Measurements from ENCODE around the gene HTT-AS.

DNA sequence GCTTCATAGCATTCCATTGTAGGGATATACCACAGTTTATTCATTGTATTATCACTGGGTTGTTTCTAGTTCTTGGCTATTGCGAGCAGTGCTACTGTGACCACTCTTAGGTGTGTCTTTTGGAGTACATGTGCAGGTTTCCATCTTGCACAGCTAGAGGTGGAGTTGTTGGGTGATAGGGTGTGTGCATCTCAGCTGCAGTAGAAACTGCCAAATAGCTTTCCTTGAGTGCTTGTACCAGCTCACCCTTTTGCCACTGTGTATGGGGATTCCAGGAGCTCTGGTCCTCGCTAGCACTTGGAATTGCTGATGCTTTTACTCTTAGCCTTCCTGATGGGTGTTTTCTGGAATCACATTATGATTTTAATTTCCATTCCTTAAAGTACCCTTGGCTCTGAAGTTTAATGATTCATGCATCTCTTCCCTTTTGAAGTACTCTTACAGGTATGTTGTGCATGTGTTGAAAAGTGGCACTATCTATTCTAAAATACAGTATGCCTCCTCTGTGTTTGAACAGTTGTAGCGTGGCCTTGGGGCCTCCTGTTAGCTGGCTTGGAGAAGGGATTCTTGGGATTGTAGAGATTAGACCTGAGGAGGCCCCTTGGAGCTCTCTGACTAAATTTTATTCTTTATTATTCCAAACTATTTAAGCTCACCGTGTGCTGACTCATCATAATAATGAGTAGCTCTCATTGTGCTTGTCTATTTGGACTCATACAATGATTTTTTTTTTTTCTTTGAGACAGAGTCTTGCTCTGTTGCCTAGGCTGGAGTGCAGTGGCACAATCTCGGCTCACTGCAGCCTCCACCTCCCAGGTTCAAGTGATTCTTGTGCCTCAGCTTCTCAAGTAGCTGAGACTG, 38.5 kb upstream of the HTT-AS start:
- TF ChIP-seq, protein P1, sequence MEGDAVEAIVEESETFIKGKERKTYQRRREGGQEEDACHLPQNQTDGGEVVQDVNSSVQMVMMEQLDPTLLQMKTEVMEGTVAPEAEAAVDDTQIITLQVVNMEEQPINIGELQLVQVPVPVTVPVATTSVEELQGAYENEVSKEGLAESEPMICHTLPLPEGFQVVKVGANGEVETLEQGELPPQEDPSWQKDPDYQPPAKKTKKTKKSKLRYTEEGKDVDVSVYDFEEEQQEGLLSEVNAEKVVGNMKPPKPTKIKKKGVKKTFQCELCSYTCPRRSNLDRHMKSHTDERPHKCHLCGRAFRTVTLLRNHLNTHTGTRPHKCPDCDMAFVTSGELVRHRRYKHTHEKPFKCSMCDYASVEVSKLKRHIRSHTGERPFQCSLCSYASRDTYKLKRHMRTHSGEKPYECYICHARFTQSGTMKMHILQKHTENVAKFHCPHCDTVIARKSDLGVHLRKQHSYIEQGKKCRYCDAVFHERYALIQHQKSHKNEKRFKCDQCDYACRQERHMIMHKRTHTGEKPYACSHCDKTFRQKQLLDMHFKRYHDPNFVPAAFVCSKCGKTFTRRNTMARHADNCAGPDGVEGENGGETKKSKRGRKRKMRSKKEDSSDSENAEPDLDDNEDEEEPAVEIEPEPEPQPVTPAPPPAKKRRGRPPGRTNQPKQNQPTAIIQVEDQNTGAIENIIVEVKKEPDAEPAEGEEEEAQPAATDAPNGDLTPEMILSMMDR (IDR thresholded peaks at IDR 0.05): no peak
- TF ChIP-seq POLR2AphosphoS5 (IDR thresholded peaks at IDR 0.05): no peak
- TF ChIP-seq POLR2A (IDR thresholded peaks at IDR 0.05): no peak

Measured in prostate gland (tissue), 2 donors.